Measurements from ENCODE around the gene PLA2G2A.

DNA sequence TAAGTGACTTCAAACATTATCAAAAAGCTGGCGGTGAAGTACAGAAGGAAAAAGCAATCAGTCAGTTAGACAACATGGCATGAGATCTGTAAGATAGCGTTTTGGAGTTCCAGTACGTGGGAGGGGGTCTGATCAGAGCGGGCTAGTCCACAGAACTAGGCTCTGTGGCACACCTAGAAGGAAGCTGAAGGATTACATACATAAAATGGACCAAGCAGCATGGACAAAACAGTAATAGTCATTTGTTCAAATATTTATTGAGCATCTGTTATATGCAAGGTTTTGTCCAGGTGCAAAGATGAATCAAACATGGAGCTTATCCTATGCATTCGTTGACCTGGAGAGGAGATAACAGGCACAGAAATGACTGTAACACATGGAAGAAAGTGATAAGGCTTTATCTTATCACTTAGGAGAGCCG is 33.1 kb downstream of the PLA2G2A start:
- TF ChIP-seq, protein P1, sequence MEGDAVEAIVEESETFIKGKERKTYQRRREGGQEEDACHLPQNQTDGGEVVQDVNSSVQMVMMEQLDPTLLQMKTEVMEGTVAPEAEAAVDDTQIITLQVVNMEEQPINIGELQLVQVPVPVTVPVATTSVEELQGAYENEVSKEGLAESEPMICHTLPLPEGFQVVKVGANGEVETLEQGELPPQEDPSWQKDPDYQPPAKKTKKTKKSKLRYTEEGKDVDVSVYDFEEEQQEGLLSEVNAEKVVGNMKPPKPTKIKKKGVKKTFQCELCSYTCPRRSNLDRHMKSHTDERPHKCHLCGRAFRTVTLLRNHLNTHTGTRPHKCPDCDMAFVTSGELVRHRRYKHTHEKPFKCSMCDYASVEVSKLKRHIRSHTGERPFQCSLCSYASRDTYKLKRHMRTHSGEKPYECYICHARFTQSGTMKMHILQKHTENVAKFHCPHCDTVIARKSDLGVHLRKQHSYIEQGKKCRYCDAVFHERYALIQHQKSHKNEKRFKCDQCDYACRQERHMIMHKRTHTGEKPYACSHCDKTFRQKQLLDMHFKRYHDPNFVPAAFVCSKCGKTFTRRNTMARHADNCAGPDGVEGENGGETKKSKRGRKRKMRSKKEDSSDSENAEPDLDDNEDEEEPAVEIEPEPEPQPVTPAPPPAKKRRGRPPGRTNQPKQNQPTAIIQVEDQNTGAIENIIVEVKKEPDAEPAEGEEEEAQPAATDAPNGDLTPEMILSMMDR (IDR thresholded peaks at IDR 0.05; ENCODE audit: insufficient read depth, low read depth, low read length): no peak
- no peak for TF ChIP-seq EZH2 (IDR thresholded peaks at IDR 0.05; ENCODE audit: insufficient read depth, low read length)

Measured in astrocyte (in vitro differentiated cells and primary cell).